HG03354 (cell line): ENCODE results near the gene LDHD.
A peak's percentile ranks its signal among the peaks of the same experiment; 100 is the strongest.
"Not testable (repeated sequence)": the region's sequence is repeated elsewhere in the genome, so short reads cannot be mapped to it uniquely, and the experiment has no call there.

Experiments used
- ATAC-seq: cut with Tn5 transposase; IDR thresholded peaks from one replicate; pipeline ENCODE4 v1.9.1; 2021; ENCODE audit warnings: mild to moderate bottlenecking; ENCODE audit not compliant: unreplicated experiment, poor library complexity, severe bottlenecking

Gene LDHD

GRCh38 chr16:75116081-75116910, at the start of gene LDHD:
LDHD (minus strand) TSS chr16:75116780; CDS start chr16:75116720, 60 bp downstream.
- no peak for ATAC-seq

- no peak for ATAC-seq
These were observed 43.8 kb upstream of the LDHD start for GRCh38 chr16:75160386-75160785.

GRCh38 chr16:75152635-75153034, 36.1 kb upstream of the LDHD start:
- ATAC-seq, result no peak

GRCh38 chr16:75151798-75152197, 35.2 kb upstream of the LDHD start:
- no peak for ATAC-seq

GRCh38 chr16:75148311-75149195, 32.0 kb upstream of the LDHD start, which contains the start of gene ZFP1:
ZFP1 (plus strand) TSS chr16:75148524; CDS start chr16:75152952, 4,428 bp downstream.
- peak; percentile 87 for ATAC-seq

- ATAC-seq, result no peak
These were observed 31.4 kb upstream of the LDHD start for GRCh38 chr16:75147968-75148310.

- no peak for ATAC-seq
These were observed 27.4 kb upstream of the LDHD start for GRCh38 chr16:75143941-75144340.

- no peak for ATAC-seq
These were observed 22.9 kb upstream of the LDHD start for GRCh38 chr16:75139498-75139897.

GRCh38 chr16:75138636-75139035, 22.1 kb upstream of the LDHD start:
- ATAC-seq, result no peak

GRCh38 chr16:75138233-75138632, 21.7 kb upstream of the LDHD start:
- ATAC-seq, result no peak

GRCh38 chr16:75131081-75131480, 14.5 kb upstream of the LDHD start:
- ATAC-seq, result no peak

- no peak for ATAC-seq
These were observed 13.7 kb upstream of the LDHD start for GRCh38 chr16:75130150-75130771.

- ATAC-seq, result not testable (repeated sequence)
These were observed 13.0 kb upstream of the LDHD start for GRCh38 chr16:75129421-75130149.

GRCh38 chr16:75127713-75128415, 11.3 kb upstream of the LDHD start:
- ATAC-seq, result no peak

GRCh38 chr16:75122609-75123008, 6.0 kb upstream of the LDHD start:
- ATAC-seq, result no peak

GRCh38 chr16:75121949-75122568, 5.5 kb upstream of the LDHD start:
- ATAC-seq, result no peak

GRCh38 chr16:75120253-75120652, 3.7 kb upstream of the LDHD start:
- ATAC-seq, result no peak

GRCh38 chr16:75118943-75119539, 2.5 kb upstream of the LDHD start:
- ATAC-seq, result no peak
